HG03139 (cell line): ENCODE measurements around the gene S100A2.

Source experiments
- ATAC-seq: cut with Tn5 transposase; IDR thresholded peaks from one replicate; pipeline ENCODE4 v1.9.1; 2021; ENCODE audit not compliant: unreplicated experiment

S100A2 gene

DNA sequence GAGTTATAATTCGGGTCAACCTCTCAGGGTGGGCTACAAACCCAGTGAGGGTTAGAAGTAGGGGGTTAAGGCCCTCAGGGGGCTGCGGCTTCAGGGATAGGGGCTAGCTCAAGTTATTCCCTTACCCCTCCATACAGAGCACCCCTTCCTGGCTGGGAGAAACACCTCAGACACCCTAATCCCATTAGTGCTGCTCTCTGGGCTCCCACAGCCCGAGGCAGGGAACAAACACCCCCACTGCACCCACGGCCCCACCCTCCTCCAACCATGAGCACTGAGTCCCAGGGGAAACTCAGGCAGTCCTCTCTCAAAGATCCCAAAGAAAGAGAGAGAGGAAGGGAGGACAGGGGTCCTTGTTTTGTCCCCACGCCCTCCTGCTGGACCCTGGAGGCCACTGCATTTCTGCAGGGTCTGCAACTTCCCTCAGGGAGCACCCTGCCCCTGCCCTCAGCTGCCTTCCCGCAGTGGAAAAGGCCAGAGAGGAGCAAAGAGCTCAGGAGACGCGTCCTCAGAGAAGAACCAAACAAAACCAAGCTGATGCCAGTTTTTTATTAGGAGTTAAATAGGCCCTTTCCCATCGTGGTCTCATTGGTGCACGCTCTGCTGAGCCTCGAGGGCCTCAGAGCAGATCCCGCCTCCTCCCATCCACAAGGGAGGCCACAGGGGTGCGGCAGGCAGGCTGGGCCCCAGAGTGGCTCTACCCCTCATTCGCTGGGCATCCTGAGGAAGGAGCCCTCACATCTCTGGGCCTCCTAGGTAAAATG is 18.7 kb downstream of the S100A2 start:
- no peak for ATAC-seq

DNA sequence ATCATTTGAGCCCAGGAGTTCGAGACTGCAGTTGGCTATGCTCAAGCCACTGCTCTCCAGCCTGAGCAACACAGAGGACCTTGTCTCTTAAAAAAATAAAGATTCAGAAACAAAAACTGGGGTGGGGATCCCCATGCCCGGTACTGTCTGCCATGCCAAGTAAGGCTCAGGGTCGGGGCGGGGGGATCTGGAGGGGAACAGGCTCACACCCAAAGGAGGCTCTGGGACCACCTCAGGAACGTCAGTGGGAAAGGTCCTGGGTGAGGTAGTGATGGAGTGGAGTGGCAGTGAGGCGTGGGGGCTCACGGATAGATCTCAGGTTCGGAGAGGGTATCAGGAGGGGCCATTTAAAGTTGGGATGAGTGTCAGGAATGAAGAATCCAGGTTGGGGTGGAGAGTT is 19.3 kb downstream of the S100A2 start:
- ATAC-seq: no peak

DNA sequence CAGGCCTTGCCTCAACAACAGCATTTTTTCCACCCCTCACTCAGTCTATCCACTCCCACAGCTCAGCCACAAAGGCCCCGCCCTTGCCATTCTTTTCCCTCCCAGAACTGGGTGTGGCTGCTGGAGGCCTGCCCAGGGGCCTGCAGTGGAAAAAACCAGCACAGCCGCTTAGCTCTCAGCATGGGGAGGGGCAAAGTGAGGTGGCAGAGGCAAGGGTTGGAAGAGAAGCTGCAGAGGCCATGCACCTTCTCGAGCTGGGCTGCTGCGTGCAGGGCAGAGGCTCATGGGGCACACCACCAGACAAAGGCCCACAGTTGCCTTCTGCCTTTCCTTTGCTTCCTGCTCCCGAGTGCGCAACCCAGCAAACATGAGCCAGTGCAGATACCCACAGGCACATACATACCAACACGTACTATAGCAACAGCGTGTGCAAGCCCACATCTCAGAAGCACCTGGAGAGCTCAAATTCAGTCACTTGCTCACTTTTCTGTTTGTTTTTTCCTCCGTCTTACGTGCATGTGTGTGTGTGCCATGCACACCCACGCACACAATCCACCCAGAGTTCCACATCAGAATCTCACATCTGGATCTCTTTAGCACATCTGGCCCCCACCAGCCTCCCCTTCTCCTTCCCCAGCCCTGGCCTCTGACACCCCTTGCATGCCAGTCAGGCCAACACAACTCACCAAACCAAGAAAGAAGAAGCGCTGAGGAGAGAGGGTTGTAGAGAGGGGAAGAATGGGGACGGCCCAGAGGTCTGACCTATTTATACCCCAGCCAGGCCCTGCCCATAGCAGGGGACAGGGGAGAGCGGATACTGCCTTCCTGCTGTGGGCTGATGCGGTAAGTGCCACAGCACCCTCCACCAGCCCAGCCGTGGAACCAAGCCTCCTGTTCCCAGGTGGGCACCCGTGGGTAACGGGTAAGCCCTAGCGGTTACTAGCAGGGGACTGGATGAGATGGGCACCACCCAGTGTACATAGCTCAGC is 20.3 kb downstream of the S100A2 start, which contains the start of gene S100A4:
Gene S100A4 (minus strand): TSS at position 740 of the 989 bp plus-strand sequence. CDS start 1,012 bp downstream, outside the sequence.
- ATAC-seq: no peak

DNA sequence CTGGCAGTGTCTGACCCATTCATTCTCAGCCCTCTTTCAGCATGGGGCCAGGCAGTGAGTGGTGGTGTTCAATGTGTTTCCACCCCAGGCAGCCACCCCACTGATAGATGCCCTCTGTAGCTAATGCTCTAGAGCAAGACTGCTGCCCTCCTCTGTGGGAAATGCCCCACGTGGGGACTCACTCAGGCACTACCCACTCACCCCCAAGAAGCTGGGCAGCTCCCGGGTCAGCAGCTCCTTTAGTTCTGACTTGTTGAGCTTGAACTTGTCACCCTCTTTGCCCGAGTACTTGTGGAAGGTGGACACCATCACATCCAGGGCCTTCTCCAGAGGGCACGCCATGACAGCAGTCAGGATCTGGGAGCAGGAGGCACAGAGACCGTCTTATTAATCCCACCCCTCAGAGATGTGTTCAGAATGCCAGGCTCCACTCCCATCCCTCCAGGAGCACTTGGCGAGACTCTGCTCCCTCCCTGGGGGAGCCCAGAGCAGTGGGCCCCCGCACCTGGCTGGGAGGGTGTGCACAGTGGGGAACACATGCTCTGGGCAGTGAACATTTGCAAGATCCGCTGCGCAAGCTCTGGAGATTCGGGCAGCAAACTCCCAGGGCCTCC is 21.1 kb downstream of the S100A2 start:
- ATAC-seq: no peak

DNA sequence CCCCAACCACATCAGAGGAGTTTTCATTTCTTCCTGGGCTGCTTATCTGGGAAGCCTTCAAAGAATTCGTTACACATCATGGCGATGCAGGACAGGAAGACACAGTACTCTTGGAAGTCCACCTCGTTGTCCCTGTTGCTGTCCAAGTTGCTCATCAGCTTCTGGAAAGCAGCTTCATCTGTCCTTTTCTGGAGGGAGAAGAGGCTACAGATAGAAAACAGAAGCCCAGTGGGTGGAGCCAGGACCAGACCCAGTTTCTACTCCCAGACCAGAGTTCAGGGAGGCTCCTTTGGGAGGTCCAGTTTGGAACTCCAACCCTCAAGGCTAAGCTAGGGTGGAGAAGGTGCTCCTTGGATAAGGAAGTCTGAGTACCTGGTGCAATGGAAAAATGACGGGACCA is 21.9 kb downstream of the S100A2 start:
- no peak for ATAC-seq

DNA sequence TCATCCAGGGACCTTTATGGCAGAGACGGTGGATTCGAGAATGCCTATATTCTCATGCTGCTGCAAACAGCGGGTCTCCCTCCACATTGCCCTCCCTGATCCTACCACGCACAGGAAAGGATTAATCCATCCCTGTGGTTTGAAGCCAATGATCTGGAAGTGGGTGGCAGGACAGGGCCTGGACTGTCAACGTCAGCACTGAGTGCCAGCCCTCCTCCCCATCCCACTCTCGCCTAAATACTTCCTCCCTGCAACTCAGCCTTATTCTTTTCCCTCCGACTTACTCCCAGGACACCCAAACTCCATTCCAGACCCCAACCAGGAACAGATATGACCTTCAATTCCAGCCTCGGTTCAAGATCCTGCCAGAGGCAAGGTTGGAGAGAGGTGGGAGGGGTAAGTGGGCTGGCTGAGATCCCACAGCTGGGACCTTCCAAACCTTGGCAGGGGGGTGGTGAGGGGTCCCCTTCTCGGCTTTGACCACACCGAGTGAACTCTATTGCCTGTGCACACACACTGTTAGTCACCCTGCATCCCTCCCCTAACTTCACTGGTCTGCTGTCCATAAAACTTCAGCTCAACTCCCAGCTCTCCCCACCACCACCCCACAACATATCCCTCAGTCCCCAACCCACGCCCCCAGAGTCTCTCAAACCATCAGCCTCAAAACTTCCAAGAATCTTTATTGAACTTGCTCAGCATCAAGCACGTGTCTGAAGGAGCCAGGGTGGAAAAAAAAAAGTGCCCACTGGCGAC is 22.5 kb downstream of the S100A2 start:
- ATAC-seq: no peak

DNA sequence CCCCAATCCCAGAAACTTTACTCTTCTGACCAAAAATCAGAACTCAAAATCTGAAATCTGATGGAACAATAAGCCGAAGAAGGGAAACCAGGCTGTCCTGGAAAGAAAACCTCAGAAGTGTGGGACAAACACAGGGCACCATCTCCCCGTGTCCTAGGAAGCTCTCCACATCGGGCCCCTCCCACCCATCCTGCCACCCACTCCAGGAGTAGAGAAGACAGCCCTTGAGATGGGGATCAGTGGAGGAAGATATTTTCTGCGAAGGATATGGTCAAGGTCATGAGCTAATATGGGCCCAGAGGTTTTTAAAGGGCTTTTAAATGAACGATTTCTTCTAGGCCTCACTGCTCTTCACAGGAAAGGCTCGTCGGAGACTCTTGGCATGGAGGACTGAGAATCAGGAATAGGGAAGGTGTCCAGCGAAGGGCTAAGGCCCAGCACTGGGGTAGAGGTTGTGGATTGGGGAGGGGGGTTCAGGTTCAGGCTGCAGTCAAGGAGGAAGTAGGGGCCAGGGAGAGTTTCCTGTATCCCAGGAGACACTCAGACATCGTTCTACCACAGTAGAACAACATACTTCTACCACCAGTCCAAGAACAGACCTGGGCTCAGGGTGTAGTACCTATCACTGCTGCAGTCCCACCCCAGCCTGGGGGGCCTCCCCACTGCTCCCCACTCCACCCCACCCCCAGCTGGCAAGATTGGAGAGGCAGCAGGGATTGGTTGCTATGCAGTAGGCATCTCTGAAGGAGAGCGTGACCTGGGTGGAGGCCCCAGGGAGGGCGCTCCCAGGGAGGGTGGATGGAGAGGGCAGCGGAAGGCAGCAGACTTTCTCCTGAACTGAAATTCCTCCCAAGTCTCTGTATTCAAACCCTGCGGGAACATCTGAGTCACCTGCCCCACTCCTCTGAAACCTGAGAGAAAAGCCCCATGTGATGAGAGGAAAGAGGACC is 23.7 kb downstream of the S100A2 start:
- ATAC-seq: no peak

DNA sequence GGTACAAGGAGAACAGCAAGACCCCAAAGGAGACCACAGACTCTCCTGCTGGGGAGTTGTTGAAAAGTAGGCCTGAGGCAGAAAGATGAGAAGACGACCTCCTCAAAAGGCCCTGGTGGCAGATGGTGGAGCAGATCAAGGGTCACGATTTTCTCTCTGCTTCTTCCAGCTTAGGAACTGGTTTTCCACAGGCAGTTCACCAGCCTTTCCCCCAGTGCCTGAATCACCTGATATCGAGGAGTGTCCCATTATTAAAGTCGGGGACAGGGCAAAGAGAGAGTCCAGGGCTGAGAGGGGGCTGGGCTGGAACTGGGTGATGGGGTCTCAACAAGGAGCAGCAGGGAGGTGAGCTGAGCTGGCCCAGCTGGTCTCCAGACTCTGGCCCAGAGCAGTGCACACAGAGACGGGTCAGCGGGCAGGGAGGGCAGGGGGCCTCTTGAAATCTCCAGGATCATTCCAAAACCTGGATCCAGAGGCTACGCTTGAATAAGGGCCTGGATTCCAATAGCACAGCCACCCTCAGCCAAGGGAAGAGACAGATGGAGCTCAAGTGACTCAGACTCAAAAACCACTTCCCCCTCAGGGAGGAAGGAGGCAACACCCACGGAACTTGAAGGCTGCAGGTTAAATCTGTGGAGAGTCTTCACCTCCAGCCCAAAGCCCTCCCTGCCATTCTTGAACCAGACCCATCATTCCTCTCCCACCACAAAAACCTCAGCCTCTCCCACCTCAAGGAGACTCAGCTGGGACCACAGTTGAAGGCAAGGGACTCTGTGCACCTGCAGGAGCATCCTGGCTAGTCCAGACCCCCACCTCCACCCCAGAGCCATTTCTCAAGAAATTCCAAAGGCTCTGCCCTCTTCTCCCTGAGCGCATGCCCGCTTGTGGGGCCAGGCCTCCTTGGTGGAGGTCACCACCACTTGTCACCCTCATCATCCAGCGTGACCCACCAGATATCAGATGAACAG is 25.0 kb downstream of the S100A2 start, which contains the start of gene S100A5:
Gene S100A5 (minus strand): TSS at position 541 of the 968 bp plus-strand sequence. CDS start 743 bp downstream, outside the sequence.
- no peak for ATAC-seq

DNA sequence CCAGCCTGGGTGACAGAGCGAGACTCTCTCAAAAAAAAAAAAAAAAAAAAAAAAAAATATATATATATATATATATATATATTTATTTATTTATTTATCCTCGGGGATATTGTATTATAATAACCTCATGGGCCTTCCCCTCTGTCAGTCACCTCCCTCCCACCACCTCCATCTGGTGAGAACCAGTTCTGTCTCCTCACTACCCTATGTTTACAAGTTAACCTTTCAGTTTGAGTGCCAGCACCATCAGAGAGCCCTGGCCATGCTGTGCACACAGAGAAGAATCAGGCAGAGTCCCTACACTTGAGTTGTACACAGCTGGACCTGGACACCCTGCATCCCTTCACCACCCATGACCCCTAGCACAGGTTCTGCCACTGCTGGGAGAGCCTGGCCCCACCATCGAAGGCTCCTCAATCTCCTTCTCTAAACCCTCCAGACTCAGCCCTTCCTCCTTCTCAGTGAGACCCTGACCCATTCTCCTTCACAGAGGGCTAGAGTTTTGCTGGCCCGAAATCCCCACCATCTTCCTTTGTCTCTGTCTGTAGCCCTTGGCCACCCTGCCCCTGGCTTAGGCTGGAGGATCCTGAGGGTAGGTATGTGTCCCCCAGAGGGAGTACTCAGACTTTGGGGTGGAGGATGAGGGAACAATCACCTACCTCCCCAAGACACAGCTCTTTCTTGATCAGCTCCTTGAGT is 26.1 kb downstream of the S100A2 start:
- ATAC-seq: no peak

DNA sequence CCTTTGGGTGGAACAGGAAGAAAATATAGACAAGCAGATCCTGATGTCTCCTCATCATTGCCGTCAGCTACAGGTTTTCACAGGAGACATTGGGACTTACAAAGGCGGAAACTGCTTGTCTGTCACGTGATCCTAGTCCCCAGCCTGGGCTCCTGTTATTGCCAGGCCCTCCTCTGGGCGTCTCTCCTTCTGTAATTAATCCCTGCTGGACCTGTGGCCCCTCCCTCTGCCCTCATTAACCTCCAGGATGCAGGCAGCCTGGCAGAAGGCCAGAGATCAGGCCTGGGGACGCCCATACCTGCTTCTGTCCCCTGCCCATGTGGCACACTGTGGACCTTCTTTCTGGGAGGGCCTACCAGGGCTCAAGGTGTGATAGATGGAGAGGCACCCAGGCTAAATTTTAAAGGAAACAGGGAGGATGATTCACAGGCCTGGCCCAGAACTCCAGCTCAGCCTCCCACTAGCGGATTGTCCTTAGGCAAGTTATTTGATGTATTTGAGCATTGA is 27.3 kb downstream of the S100A2 start:
- no peak for ATAC-seq

DNA sequence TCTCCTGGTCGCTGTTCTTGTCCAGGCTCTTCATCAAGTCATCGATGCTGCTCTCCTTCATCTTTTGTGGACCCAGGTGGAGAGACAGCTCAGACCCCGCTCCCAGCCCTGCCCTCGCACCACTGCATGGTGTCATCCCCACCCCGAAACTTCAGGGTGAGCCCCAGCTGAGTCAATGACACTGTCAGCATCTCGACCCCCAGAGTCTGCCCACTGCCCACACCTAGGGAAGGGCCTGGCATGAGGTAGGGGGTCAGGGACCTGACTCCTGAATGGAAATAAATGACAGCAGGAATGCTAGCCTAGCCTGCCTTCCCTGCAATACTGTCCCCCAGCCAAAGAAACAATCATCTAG is 28.3 kb downstream of the S100A2 start:
- ATAC-seq: no peak

DNA sequence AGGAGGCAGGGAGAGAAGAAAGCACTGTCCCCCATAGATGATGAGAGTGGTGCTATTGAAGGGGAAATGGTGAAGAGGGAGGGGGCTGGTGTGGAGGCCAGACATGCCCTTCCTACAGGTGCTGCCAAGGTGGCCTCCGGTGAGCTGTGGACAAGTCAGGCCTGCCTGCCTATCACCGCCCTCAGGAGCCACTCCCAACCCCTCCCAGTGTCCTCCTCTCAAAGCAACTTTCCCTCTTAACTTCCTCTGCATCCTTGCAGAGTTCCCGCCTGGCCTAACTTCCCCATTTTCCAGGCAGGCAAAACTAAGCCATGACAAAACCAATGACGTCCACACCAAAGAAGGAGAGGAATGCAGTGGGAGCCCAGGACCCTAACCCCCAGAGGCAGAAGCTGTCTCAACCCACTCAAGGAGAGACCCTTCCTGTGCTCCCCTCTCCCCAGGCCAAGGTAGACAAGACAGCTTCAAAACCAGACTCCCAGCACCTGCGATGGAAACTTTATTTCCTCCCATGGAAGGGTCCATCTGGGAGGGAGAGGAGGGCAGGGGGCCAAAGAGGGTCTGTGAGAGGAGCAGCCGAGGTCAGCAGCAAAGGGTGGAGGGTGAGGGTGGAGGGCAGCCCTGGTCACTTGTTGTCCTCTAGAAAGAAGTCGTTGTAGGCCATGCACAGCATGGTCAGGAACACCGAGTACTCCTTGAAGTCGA is 28.8 kb downstream of the S100A2 start:
- no peak for ATAC-seq

DNA sequence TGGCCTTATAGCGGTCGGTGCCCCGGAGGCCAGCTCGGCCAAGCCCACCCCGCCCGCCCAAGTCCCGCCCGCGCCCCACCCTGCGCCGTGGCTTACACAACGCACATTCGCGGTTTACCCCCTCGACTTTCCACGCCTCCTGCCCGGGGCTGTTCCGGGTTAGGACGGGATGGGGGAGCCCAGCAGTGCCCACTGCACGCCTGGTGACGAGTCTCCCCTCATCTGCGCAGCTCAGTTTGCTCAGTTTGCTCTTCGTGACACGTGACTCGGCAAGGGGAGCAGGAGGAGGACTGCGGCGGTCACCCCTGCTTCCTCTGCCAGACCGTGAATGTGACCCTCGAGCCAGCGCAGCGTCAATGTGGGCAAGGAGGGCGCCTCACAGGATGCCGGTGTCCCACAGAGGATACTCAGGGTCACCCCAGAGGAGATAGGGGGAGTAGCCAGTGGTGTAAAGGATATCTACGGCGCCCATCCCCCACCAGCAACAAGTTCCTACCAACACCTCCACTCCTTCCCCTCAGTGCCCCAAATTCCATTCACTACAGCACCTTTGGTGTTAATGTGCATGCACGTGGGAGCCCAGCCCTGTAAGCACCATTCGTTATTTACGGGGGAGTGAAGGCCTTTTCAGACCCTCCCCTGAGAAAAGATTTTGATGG is 29.5 kb downstream of the S100A2 start:
- ATAC-seq: no peak

DNA sequence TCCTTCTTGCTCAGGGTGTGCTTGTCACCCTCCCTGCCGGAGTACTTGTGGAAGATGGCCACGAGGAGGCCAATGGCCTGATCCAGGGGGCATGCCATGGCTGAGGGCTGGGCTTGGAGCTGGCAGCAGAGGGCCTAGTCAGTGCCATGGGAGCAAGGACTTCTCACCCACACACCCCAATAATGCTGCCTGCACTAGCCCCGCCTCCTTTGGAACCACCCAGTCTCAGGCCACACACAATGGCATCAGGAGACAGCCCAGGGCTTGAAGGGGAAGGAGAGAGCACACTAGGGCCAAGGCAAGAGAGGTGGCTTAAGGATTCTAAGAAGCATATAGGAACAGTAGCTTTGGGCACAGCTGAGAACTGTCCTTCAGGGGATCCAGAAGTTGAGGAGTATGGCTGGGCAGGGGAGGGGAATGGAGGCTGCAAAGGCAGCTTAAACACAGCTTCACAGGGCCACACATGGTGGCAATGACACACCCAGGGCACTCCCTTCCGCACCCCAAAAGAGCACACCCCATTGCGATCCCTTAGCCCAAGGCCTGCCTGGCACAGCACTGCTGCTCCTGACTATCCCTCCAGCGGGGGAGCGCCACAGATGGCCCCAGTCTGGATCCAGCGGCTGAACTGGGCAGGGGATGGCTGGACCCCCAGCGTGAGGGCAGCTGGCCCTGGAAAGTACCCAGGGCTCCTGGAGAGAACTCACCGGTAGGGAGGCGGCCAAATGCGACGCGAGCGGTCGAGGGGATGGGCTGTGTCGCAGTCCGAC is 30.2 kb downstream of the S100A2 start, which contains the start of gene S100A6:
Gene S100A6 (minus strand): TSS at position 750 of the 770 bp plus-strand sequence. CDS start 652 bp downstream, at position 98.
- ATAC-seq: no peak

DNA sequence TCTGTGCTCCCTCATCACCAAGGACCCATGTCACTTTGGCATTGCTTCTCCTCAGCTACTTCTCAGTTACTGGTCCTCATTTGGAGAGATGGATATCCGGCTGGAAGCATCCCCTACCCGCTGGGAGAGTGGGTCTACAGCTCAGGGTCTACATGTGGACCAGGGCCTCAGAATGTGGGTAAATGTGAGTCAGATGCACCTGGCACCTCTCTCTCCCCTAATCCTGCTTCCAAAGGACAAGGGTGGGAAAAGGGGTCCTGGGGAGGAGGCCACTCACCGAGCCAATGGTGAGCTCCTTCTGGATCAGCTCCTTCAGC is 30.8 kb downstream of the S100A2 start:
- ATAC-seq: no peak
